ENCODE measurements around the gene LGALS7B.
"Not testable (repeated sequence)": the region's sequence is repeated elsewhere in the genome, so short reads cannot be mapped to it uniquely, and the experiment has no call there.

LGALS7B gene

DNA sequence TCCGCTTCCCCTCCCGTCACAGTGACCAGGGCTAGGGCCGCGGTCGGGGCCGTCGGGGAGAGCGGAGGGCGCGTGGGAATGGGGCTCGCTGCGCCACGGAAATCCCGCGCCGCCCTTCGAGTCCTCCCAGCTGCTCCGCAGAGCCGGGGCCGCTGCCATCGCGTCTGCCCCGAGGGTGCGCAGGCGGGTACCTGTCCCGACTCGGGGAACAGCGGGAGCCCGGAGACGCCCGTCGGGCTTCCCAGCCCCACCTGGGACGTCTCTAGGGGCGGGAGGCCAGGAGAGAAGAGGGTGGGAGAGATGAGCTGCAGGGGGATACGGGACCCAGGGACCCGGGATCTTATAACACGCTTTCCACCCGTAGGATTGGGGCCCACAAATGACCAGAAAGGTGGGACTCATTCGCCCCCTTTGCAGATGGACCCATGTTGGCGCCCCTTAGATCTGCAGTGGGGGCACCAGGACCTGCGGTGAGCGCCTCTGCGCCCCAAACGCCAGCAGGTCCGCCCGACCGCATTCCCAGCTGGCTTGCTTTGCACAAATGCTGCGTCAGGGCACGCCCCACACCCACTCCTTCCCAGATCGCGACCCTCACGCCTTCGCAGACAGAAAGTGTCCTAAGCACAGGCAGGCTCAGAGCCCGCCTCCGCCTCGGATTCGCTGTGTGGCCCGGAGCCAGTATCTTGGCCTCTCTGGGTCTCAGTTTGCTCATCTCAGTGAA lies 18.6 kb upstream of the LGALS7B start:
- not testable (repeated sequence) for ATAC-seq, DNase-seq

- peak; percentile 84 for ATAC-seq
- DNase-seq, result not testable (repeated sequence)
These were observed 18.1 kb upstream of the LGALS7B start for GRCh38 chr19:38770949-38771275.

DNA sequence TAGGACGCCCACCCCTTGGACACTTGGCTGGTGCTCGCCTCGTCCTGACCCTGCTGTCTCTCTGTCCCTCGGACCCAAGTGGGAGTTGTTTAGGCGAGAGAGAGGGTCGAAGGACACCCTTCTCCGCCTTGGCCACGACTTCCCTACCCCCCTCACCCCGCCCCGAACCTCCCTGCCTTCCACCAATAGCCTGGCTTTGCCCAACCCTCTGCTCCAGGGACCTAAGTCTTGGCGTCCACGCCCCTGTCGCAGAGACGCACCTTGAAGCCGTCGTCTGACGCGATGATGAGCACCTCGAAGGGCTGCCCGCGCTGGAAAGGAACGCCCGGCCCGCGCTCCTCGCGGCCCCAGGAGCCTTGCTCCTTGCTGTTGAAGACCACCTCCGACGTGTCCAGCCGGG lies 17.4 kb upstream of the LGALS7B start:
- DNase-seq, ATAC-seq: not testable (repeated sequence)

DNA sequence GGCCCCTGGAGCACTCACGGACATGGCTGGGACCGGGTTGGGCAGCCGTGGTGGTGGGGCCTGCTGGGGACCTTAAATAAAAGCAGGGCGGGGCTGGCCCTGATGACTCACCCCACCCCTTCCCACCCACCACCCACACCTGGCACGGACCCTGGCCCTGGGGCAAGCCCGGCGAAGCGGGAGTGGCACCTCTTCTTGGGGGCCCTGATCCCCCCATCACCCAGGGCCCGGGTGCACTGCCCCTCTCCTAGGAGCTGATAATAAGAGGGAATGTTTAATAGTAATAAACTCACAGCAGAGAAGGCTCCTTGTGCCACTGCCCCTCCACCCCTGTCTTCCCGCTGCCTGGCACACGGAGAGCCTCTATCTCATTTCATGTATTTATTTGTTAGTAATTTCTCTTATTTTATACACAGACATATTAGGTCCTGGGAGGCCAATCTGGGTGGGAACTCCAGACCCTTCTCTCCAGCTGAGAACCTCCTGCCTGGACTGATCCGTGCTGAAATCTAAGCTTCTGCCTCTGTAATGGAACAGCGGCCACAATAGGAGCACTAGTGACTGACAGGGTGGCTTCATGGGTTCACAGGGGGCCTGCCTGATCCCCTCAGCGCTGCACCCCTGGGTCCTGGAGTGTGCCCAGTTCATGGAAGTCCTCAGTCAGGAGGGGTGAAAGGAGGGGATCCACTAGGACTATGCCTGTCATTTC lies 15.4 kb upstream of the LGALS7B start, which contains the start of gene LGALS7:
Gene LGALS7 (minus strand): TSS at position 49 of the 709 bp plus-strand sequence. CDS start 25 bp downstream, at position 24.
- no peak for DNase-seq
- ATAC-seq, result no peak

DNA sequence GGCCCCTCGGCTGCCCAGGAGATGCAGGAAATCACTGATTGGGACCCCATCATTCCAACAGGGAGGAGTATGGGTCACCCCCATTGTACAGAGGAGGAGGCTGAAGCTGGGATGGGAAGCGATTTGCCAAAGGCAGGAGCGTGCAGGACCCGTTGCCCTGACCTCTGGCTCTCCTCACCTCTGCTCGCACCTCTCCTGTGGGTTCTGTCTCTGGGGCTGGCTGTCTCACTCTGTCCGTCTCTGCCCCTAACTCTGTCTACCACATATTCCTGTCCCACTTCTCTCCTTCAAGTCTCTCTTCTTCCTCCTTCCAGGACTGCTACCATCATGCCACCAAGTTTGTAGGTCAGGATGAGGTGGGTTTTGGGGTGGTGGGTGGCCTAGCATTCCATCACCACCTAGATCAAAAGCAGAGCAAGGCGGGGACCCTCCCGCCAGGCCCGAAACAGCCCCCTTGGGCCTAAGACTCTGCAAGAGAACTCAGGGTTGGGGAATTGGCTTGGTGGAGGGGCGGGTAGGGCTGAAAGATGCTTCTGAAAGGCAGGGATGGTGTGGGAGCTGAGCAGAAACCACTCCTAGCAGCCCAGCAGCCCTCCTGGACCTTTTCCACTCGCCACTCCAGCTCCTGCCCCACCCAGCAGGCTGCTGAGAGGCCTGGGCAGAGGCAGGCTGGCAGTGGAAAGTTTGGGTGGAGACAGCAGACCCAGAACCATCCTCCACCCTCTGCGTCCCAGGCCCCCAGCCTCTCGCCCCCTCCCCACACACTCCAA lies 14.6 kb upstream of the LGALS7B start:
- ATAC-seq (no peak), DNase-seq (no peak)

DNA sequence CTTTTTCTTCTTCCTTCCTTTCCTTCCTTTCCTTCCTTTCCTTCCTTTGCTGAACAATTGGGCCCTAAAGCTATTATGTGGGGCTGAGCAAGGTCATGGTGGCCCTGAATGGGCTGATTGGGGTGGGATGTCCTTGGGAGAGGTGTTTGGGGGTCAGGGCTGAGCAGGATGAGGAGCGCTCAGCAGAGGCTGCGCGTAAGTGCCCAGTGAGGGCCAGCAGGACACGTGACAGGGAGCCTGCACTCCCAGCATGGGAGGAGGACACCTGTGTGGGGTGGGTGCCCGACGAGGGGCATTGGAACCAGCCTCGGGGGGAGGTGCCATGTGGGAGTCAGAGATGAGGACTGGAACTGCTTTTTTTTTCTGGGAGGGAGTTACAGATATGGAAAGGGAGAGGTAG lies 10.3 kb upstream of the LGALS7B start:
- no peak for ATAC-seq

DNA sequence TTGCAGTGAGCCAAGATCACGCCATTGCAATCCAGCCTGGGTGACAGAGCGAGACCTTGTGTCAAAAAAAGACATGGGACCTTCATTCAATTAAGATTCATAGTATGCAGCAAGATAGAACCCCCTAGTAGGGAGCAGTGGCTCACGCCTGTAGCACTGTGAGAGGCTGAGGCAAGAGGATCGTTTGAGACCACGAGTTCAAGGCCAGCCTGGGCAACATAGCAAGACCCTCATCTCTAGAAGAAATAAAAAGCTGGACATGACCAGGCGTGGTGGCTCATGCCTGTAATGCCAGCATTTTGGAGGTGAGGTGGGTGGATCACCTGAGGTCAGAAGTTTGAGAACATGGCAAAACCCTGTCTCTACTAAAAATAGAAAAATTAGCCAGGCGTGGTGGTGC lies 8.6 kb upstream of the LGALS7B start:
- DNase-seq, result no peak

More for the DNA sequence above, 10.3 kb upstream of the LGALS7B start:
- DNase-seq, result no peak

DNA sequence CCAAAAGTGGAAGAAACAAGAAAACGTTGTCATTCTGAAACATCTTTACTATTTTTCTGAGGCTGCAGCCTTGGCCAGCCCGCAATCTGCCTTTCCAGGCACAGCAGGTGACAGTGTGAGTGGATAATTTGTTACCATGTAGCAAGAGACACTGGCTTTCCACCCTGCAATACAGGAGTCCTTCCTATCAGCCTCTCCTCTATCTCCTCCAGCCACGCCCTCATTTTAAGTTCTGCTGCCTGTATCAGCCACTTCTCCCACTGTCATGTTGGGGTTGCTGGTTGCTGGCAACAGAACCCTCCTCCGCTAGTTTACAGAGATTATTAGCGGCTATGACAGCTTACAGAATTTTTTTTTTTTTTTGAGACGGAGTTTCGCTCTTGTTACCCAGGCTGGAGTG lies 7.9 kb upstream of the LGALS7B start:
- no peak for DNase-seq
- ATAC-seq, result no peak

More for the DNA sequence above, 8.6 kb upstream of the LGALS7B start:
- no peak for ATAC-seq

DNA sequence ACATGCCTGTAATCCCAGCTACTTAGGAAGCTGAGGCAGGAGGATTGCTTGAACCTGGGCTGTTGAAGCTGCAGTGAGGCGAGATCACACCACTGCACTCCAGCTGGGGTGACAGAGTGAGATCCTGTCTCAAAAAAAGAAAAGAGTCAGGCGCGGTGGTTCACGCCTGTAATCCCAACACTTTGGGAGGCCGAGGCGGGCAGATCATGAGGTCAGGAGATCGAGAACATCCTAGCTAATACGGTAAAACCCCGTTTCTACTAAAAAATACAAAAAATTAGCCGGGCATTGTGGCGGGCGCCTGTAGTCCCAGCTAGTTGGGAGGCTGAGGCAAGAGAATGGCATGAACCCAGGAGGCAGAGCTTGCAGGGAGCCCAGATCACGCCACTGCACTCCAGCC lies 6.8 kb upstream of the LGALS7B start:
- ATAC-seq, result not testable (repeated sequence)

DNA sequence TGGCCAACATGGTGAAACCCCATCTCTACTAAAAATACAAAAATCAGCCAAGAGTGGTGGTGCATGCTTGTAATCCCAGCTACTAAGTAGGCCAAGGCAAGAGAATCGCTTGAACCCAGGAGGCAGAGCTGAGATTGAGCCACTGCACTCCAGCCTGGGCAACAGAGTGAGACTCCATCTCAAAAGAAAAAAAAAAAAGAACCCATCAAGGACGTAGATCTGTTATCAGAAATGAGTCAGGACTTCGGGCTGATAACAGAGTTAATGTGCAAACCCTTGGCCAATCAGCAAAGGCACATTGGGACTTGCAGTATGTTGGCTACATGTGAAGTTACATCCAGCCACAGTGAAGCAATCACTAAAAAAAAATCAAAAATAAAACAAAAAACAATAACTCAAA lies 4.8 kb upstream of the LGALS7B start:
- ATAC-seq, result no peak
- DNase-seq, result no peak

More for the DNA sequence above, 6.8 kb upstream of the LGALS7B start:
- not testable (repeated sequence) for DNase-seq

GRCh38 chr19:38785187-38785699 lies 3.8 kb upstream of the LGALS7B start:
- ATAC-seq, result no peak
- DNase-seq, result no peak

- ATAC-seq, DNase-seq: not testable (repeated sequence)
These were observed 2.9 kb upstream of the LGALS7B start for GRCh38 chr19:38786061-38786460.

- DNase-seq, result no peak
- ATAC-seq, result no peak
These were observed 2.3 kb upstream of the LGALS7B start for GRCh38 chr19:38786572-38787265.

DNA sequence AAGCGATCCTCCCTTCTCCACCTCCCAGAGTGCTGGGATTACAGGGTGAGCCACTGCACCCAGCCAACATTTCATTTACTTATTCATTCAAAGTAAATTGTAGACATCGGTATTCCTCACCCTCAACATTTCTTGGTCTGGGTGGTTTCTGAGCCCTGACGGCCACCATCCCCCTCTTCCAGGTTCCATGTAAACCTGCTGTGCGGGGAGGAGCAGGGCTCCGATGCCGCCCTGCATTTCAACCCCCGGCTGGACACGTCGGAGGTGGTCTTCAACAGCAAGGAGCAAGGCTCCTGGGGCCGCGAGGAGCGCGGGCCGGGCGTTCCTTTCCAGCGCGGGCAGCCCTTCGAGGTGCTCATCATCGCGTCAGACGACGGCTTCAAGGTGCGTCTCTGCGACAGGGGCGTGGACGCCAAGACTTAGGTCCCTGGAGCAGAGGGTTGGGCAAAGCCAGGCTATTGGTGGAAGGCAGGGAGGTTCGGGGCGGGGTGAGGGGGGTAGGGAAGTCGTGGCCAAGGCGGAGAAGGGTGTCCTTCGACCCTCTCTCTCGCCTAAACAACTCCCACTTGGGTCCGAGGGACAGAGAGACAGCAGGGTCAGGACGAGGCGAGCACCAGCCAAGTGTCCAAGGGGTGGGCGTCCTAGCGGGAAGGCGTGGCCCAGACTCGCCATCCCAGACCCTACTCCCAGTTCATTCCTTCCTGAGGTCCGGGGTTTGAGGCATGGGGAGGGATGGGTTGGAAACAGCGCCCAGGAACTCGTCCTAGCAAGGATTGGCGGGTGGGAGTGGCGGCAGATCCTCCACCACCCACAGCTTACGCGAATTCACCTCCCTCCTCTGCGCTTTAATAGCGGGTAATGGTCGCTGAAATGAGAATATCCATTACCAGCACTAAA lies 1.8 kb downstream of the LGALS7B start:
- DNase-seq, ATAC-seq: not testable (repeated sequence)

GRCh38 chr19:38791451-38792064 lies 2.6 kb downstream of the LGALS7B start:
- DNase-seq, result not testable (repeated sequence)
- peak; percentile 86 for ATAC-seq

DNA sequence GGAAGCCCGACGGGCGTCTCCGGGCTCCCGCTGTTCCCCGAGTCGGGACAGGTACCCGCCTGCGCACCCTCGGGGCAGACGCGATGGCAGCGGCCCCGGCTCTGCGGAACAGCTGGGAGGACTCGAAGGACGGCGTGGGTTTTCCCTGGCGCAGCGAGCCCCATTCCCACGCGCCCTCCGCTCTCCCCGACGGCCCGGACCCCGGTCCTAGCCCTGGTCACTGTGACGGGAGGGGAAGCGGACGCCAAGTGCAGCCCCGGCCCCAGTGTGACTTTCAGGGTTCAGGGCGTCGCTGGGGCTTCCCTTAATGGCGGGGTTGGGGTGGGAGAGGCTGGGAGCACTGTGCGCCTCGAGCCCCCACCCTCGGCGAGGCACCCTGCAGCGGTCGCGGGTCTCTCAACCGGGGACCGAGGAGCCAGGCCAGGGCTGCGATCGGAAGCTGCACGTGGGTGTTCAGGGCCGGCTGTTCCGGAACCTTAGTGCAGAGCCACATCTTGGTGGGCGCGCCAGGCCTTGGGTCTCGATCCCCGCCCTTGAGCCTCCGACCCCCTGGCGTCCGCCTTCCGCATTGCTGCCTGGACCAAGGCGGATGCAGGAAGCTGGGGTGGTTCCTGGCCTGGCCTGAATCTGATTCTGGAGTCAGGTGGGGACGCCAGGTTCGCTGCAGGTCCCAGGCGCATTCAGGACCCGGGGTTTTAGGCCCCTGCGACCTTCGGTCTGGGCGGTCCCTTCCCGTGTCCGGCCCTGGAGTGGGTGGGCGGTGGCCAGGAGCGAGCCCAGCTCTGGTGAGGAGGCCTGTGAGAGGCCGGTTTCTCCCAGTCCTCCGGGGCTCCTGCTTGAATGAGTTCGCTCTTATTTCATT lies 3.5 kb downstream of the LGALS7B start:
- peak; percentile 37 for ATAC-seq
- DNase-seq, result peak; percentile 70

DNA sequence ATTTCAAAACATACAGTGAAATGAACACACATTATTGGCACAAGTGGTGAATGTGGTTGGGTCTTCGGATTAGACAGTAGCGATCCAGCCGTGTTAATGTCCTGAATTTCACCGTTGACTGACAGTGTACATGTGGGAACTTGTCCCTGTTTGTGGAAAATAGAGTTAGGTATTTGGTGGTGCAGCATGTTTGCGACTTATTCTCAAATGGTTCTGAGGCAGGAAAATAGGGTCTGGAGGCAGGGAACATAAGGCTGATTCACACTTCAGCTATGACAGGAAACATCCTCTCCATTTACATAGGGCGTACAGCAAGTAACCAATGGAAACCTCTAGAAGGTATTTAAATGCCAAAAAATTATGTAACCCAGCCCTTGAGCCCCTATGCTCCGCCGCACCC lies 4.2 kb downstream of the LGALS7B start:
- ATAC-seq (no peak), DNase-seq (no peak)

DNA sequence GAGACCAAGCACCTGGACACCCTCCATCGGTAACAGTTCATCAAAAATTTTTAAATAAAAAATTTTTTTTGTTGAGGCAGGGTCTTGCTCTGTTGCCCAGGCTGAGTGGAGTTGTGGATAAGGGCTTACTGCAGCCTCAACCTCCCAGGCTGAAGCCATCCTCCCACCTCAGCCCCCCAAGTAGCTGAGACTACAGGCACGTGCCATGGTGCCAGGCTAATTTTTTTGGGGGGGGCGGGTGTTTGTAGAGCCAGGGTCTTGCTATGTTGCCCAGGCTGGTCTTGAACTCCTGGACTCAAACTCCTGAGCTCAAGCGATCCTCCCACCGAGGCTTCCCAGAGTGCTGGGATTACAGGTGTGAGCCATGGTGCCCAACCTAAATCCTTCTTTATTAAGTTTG lies 4.7 kb downstream of the LGALS7B start:
- DNase-seq (no peak), ATAC-seq (no peak)

- ATAC-seq (no peak), DNase-seq (no peak)
These were observed 6.5 kb downstream of the LGALS7B start for GRCh38 chr19:38795549-38795948.
